Right forelimb (tissue), 1 donor: ENCODE results near the gene SLC26A8.
"Not testable (repeated sequence)": the region's sequence is repeated elsewhere in the genome, so short reads cannot be mapped to it uniquely, and the experiment has no call there.

Experiments
- DNase-seq: peaks from one replicate; pipeline ENCODE4 v3.0.0-alpha.2; 2018

Gene SLC26A8

DNA sequence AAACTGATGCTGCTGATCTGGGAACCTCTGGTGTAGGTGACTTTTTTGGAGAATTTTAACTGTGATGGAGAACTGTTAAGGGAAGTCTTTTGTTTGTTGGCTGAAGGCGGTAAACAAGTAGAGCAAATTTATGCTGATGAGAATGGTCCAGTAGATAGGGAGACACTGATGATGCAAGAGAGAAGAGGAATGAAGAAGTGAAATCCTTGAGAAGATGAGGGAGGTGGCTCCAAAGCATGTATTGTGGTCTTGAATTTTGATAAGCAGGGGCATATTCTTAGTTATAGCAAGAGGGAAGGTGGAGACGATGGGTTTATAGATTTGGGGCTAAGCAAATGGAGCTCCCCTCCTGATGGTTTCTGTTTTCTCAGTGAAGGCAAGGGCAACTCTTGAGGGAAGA lies 25.1 kb upstream of the SLC26A8 start:
- DNase-seq = no peak

DNA sequence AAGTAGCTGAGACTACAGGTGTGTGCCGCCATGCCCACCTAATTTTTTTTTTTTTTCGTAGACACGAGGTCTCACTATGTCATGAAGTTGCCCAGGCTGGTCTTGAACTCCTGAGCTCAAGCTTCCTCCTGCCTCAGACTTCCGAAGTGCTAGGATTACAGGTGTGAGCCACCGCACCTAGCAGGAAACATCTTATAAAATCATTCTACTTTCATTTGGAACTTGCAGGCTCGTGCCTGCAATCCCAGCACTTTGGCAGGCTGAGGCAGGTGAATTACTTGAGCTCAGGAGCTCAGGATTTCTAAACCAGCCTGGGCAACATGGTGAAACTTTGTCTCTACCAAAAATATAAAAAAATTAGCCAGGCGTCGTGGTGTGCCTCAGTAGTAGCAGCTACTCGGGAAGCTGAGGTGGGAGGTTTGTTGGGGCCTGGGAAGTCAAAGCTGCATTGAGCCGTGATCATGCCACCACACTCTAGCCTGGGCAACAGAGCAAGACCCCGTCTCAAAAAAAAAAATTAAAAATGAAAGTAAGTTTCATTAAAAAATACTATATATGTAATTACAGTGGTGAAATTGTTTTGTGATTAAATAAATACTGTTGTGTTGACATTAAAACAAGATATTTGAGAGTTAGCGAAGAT lies 18.3 kb upstream of the SLC26A8 start:
- DNase-seq = no peak

DNA sequence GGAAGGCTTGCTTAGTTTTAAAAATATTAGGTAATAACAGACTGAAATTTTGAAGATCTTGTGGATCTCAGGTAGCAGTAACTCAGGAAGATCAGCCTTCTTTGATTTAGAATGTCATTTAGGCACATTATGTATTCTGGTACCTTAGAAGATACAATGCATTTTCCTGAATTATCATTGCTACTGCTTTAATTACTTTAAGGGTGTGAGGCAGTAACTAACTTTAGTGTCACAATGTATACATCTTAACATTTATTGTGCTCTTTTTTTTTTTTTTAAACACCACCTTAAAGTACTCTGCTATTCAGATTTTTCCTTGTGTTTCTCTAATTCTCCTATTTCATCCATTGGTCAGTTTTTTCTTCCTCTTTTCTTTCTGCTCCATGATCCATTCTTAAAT lies 16.5 kb upstream of the SLC26A8 start:
- DNase-seq = no peak

DNA sequence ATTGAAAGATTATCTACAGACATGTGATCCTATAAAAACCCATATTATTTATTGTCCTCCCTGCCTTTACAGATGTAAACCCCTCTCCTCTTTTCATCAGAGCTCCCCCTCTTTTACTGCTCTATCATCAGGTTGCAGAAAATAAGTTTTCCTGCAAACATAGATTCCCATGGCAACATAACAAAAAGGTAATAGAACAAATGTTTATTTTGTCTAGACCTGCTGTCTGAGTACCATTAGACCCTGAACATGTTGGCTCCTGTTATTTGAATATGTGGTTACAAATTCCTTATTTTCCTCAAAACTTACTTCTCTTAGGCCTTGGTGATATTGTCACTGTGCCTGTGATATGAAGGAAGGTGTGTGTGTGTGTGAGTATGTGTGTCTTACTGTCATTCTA lies 14.7 kb upstream of the SLC26A8 start:
- DNase-seq = no peak

DNA sequence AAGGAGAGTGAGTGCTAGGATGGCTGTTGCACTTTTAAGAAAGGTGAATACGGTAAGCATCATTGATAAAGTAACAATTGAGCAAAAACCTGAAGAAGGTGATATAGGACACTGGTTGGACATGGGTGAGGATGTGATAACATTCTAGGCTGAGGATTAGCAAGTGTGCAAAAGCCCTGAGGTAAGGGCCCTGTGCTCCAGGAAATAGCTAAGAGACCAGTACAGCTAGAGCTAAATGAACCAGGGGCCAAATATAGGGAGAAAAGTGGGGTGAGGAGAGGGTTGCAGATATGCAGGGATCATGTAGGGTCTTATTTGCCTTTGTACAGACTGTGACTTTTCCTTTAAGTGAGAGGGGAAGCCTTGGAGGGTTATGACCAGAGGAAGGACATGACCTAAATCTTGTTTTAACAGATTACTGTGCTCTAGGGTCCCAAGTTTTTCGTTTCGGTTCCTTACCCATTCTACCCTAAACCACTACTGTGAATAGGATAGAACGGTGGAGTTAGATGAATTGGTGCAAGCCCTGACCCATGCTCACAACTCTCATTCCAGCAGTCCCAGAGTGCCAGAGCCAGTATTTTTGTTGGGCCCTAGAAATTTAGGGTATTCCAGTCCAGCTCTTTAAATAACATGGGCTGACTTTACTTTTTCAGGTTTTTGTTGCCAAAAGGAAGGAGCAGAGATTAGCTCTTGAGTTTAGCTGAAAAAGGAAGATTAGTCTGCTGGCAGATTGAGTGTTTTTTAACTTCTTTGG lies 13.9 kb upstream of the SLC26A8 start:
- no peak for DNase-seq

DNA sequence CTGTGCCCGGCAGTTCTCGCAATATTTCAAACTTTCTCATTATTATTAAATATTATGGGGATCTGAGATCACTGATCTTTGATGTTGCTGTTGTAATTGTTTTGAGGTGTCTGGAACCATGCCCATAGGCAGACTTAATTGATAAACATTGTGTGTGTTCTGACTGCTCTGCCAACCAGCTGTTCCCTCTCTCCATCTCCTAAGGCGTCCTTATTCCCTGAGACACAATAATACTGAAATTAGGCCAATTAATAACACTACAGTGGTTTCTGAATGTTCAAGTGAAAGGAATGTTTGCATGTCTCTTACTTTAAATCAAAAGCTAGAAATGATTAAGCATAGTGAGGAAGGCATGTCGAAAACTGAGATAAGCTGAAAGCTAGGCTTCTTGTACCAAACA lies 10.8 kb upstream of the SLC26A8 start:
- DNase-seq = no peak

DNA sequence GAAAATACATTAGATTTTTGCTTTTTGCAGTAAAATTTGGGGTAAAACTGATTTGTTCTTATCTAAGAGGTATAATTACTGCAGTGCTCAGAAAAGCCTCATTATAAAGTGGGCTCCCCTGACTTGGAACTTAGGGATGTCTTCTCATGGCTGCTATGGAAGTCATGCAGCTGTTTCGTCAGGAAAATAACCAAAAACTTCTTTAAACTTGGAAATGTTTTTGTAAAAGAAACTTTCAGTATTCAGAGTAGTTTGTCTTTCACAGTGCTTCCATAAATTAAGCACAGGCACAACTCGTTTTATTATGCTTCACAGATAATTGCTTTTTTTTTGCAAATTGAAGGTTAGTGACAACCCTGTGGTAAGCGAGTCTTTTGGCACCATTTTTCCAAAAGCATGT lies 10.0 kb upstream of the SLC26A8 start:
- DNase-seq = no peak

DNA sequence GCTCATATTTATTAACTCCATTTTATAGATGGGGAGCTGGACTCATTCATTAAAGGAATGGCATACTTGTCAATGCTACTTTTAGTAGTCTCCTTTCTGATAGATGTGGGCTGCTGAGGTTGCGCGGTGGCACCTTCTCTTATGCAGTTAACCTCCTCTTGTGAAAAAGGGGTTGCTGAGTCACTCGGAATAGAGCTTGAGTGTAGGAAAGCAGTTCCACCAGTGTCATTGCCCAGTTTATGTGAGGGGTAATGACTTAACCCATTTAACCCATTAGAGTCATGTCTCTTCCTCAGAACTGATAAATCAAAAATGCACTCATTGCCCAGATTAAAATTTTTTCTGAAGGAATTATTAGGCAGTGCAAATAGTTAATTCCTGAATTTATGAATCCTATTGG lies 9.5 kb upstream of the SLC26A8 start:
- no peak for DNase-seq

DNA sequence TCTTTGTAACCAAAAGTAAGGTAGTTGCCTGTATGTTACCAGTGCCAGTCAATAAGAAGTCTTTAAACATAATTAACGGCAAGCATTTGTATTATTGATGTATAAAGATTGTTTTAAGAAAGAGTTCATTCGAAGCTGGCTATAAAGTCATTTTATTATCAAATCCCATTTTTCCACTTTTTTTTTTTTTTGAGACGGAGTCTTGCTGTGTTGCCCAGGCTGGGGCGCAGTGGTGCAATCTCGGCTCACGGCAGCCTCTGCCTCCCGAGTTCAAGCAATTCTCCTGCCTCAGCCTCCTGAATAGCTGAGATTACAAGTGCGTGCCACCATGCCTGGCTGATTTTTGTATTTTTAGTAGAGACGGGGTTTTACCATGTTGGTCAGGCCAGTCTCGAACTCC lies 8.7 kb upstream of the SLC26A8 start:
- DNase-seq = not testable (repeated sequence)

DNA sequence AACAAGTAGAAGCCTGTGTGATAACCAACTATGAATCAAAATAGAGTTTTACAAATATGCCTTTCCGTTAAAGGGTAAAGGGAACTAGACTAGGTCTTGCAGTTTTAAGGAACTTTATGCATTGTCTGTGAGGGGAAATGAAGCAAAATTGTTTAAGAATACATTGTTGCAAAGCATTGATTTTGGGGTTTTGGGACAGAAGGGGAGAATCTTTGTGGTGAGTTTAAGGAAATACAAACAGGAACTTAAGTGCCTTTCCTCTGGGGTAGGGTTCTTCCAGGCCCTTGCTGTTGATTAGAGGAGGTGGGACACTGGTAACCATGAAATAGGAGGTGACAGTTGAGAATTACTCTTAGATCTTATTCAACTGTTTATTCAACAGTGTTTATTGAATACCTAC lies 7.8 kb upstream of the SLC26A8 start:
- no peak for DNase-seq

DNA sequence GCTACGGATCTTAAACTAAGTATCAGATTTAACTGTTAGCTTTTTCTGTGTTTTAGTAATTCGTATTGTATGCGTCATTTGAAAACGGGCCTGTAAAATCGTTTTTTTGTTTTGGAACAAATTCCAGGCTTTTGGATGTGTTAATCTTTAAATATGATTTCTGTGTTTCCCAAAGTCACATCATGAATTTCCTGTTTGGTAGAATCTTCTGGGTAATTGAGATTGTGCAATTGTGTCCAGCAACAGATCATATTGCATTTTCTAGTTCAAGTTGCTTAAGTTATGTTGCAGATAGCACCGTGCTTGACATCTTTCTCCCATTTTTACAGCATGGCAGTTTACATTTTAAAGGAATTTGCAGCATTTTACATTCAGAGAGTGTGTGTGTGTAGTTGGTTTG lies 5.0 kb upstream of the SLC26A8 start:
- no peak for DNase-seq

DNA sequence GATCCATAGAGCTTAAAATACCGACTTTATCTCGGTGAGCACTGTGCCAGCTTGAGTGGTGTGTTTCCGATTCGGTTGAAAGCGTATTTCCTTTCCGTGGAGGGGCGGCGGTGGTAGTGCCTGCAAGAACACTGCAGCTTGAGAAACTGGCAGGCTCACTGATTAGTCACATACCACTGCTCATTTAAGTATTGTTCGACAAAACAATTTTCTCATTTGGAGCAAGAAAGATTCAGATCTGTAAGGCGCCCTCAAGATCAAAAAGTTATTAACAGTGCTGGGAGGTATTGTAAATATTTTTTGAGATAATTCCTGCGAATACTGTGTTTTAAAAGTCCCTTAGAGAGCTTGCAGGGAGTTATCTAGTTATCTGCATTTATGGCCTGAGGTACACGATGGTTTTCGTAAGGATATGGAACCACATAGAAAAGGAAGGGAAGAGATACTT lies 4.5 kb upstream of the SLC26A8 start:
- DNase-seq = no peak

DNA sequence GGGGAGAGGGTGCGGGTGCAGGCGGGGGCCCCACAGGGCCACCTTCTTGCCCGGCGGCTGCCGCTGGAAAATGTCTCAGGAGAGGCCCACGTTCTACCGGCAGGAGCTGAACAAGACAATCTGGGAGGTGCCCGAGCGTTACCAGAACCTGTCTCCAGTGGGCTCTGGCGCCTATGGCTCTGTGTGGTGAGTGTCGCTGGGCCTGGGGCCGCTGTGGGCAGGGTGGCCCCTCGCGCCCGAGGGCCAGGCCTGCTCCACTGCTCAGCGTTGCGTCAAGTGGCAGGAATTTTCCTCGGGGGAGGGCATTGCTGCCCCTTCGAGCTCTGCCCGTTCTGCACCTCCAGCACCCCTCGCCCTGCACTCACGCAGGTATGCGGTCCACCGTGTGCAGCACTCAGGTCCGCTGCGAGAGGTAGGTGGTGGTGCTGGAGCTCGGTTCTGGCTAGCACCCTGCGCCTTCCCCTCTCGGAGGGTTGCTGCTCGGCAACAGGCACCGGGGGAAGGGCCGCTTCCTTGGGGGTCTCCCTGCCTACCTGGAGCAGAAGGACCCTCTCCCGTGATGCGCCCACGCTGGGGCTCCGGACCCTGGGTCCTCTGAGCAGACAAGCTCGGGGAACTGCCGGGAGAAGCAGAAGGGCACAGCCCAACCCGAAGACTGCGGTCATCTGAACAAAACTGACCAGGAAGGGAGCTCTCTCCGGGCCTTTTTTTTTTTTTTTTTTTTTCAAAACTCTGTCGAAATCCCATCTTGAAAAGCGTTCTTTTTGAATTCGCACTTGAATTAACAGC lies 3.8 kb upstream of the SLC26A8 start:
- DNase-seq = peak; percentile 61

DNA sequence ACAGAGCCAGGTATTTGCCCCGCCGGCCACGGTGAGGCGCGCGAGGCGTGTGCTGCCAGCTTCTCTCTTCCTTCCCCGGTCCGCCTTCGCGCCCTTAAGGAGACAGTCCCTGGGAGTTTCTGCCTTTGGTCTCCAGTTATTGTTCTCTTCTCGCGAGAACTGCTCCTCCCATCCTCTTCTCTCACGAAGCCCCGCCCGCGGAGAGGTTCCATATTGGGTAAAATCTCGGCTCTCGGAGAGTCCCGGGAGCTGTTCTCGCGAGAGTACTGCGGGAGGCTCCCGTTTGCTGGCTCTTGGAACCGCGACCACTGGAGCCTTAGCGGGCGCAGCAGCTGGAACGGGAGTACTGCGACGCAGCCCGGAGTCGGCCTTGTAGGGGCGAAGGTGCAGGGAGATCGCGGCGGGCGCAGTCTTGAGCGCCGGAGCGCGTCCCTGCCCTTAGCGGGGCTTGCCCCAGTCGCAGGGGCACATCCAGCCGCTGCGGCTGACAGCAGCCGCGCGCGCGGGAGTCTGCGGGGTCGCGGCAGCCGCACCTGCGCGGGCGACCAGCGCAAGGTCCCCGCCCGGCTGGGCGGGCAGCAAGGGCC lies 3.2 kb upstream of the SLC26A8 start, which contains the start of gene MAPK14:
Gene MAPK14 (plus strand): TSS at position 308 of the 587 bp plus-strand sequence. CDS start 350 bp downstream, outside the sequence.
- peak; percentile 99 for DNase-seq

DNA sequence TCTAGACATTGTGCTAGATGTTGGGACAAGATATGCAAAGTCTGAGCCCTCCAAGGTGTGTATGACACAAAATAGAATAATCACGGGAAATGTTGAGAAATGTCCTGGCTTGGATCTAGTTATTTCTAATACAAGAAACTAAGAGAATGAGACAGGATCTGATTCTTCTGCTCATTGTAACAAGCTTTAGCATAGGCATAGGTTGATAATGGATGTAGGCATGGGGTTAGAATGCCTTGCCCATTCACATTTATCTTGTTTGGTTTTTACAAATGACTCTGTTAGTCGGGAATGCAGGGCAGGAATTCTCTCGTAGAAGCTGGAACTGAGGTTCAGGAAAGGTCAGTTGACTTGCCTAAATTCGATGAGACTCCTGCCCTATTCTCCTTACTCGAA lies 1.5 kb upstream of the SLC26A8 start:
- no peak for DNase-seq

DNA sequence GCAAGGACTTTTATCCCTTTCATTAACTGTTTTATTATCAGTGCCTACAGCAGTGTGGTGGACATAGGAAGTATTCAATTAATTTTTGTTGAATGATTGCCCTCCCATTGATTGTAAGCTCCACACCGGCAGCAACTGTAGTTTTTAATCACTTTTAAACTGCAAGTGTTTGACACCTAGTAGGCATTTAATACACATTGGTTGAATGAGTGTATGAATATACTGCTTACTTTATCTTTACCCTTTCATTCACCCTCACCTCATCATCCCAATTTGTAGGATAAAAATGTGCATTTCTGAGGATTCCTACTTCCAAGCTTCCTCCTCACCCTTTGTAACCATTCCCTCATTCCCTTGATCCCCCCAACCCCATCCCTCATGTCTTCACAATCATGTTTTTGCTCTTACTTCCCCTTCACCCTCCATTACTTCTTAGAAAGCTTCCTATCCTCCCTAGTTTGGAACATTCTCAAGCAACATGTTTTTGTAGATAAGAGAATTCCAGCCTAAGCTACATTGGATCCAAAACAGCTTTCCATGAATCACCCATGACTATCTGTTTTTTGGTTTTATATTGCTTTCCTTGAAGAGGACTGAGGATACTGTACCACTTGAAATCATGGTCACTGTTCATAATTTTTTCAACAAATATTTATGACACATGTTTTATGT lies 955 bp upstream of the SLC26A8 start:
- no peak for DNase-seq

DNA sequence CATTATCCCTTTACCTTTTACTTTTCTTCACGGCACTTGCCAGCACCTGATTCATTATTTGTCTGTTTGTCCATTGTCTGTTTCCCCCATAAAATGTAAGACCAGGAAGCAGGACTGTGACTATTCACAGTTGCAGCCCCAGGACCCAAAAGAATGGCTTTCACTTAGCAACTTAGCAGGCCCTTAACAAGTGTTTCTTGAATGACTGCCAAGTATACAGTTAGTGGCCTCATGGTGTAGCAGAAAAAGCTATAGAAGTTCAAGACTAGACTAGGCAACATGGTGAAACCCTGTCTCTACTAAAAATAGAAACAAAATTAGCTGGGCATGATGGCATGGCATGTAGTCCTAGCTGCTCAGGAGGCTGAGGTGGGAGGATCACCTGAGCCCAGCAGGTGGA lies 4.3 kb downstream of the SLC26A8 start:
- no peak for DNase-seq

DNA sequence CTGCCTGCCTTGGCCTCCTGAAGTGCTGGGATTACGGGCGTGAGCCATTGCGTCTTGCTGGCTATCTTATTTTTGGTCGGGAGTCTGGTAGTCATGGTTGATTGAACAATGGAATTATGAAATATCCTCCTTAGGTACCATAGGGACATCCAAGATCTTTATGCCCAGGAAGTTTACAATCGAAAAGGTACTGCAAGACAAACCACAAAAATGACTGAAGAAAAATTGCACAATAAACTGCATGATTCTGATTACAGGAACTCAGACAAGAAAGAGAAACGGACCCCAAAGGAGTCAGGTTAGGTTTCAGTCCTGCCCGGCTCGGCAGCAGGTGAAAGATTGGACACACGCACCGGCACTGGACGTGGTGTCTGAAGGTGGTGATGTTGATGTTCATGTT lies 5.3 kb downstream of the SLC26A8 start:
- DNase-seq = no peak

DNA sequence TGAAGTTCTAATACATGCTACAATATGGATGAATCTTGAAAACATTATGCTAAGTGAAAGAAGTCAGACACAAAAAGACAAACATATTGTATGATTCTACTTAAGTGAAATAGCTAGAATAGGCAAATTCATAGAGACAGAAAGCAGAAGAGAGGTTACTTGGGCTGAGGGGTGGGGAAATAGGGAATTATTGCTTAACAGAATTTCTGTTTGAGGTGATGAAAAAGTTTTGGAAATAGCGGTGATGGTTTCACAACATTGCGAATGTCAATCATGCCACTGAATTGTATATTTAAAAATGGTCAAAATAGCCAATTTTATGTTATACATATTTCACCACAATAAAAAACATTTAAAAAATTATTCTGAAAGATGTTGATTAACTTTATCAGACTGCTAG lies 6.1 kb downstream of the SLC26A8 start:
- no peak for DNase-seq

DNA sequence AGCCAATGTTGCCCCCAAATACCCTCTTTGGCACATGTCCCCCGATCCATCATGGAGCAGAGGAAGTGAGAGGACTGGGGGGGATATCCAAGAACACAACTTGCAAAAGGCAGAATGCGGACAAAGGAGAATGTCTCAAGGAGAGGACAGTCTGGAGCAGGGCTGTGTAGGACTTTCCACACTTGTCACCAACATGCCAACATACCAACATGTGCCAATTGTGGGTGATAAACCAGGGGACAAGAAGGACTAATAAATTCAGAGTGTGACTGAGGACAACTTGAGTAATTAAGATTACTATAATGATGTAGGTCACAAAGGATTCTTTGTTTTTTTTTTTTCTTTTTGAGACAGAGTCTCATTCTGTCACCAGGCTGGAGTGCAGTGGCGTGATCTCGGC lies 8.8 kb downstream of the SLC26A8 start:
- DNase-seq = no peak

DNA sequence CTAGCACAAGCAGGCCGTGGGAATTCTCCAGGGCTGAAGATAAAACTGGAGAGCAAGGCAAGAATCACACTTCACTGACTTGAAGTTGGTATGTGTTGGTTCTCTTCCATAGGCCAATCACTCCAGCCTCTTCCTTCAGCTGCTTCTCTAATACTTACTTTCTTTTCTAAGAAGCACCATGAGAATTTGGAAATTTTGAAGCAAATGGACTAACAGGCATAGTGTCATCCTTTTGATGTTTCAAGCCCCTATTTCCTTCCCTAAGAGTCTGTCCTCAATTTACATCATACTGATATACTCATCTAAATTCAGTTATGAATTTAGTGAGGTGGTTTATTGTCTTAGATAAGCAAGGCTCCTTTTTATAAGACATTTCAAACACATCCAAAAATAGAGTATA lies 24.0 kb downstream of the SLC26A8 start:
- no peak for DNase-seq

DNA sequence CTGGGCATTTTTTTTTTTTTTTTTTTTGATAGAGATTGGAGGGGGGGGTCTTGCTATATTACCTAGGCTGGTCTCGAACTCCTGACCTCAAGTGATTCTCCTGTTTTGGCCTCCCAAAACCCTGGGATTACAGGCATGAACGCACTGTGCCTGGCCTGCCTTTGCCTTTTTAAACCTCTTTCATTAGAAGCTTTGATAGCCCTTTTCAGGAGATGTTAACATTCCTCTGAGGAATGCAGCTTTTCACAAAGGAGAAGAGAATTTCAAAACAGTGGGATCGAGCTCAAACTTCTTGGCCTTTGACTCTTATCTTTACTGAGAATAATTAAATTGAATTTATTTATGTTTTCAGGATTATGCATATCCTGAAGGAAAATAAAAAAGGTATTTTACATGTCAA lies 31.3 kb downstream of the SLC26A8 start:
- DNase-seq = no peak

DNA sequence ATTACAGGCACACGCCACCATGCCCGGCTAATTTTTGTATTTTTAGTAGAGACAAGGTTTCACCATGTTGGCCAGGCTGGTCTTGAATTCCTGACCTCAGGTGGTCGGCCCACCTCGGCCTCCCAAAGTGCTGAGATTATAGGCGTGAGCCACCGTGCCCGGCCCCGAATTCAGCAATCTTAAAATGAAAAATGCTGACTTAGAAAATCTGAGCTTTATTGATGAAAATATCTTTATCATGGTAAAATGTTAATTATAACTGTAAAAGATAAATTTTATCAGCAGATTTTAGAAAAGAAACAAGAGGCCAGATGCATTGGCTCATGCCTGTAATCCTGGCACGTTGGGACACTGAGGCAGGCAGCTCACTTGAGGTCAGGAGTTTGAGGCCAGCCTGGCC lies 36.4 kb downstream of the SLC26A8 start:
- not testable (repeated sequence) for DNase-seq
